ENCODE data around the gene COQ3.
"Not testable (repeated sequence)": the region's sequence is repeated elsewhere in the genome, so short reads cannot be mapped to it uniquely, and the experiment has no call there.

GRCh38 chr6:99335298-99335697 is 58.7 kb downstream of the COQ3 start:
- TF ChIP-seq CTCF (IDR thresholded peaks at IDR 0.05; ENCODE audit: insufficient read depth, low read length, poor library complexity, severe bottlenecking); EZH2phosphoT487 (conservative IDR thresholded peaks at IDR 0.05; ENCODE audit: low read length): not testable (repeated sequence)

Measured in SU-DHL-6 (cell line).